Measurements from ENCODE around the gene TSPEAR. TPM values are rescaled to one million over a fixed set of nuclear protein-coding genes. Genes with fewer than 3 reads are reported as not detected.
"Not testable (repeated sequence)": the region's sequence is repeated elsewhere in the genome, so short reads cannot be mapped to it uniquely, and the experiment has no call there.

Gene TSPEAR
- total and polyA plus RNA-seq, 2 donors (not counting 1 experiment from before 2014, with no cell fraction given), result not detected

GRCh38 chr21:44639331-44639655 lies 72.1 kb downstream of the TSPEAR start:
- no peak overlapping the region for H3K9ac ChIP-seq (ENCODE audit: insufficient read depth, low read length)
- TF ChIP-seq CTCF (conservative IDR thresholded peaks at IDR 0.05 in 1 of 2, IDR thresholded peaks at IDR 0.05 in 1 of 2; ENCODE audit: low read depth in 1 of 2, low read length in 2 of 2) (no peak), EZH2 (IDR thresholded peaks at IDR 0.05; ENCODE audit: low read length, missing control alignments) (no peak)
- H4K20me1 ChIP-seq (ENCODE audit: control insufficient read depth, extremely low read depth, insufficient read depth, low read length), result no peaks in the 10 kb centered on the region
- H3K79me2 ChIP-seq (ENCODE audit: control insufficient read depth, insufficient read depth, low read length), result no peaks in the 10 kb centered on the region
- H2AFZ ChIP-seq (ENCODE audit: low read length), result no peak overlapping the region
- H3K4me2 ChIP-seq (ENCODE audit: extremely low read depth, insufficient read depth, low read length), result no peak overlapping the region
- no peaks in the 10 kb centered on the region for H3K27me3 ChIP-seq (ENCODE audit: control insufficient read depth, insufficient read depth, low read length)
- no peaks in the 10 kb centered on the region for H3K9me3 ChIP-seq (ENCODE audit: control insufficient read depth, insufficient read depth, low read depth, low read length)
- no peak for DNase-seq (ENCODE audit: low read depth in 2 of 2)
- no peak overlapping the region for H3K4me3 ChIP-seq (replicated peaks in 1 of 4; ENCODE audit: control extremely low read depth in 1 of 4, insufficient read depth in 1 of 4, low read depth in 3 of 4, low read length in 4 of 4)
- no peak overlapping the region for H3K27ac ChIP-seq (ENCODE audit: insufficient read depth, low read length)
- no peaks in the 10 kb centered on the region for H3K36me3 ChIP-seq (ENCODE audit: control insufficient read depth, insufficient read depth, low read length)
- no peaks in the 10 kb centered on the region for H3K4me1 ChIP-seq (ENCODE audit: control insufficient read depth, extremely low read depth, insufficient read depth, low read length)

GRCh38 chr21:44638506-44639330 lies 72.7 kb downstream of the TSPEAR start:
- not testable (repeated sequence) for H3K36me3 ChIP-seq (ENCODE audit: control insufficient read depth, insufficient read depth, low read length); DNase-seq (ENCODE audit: low read depth in 2 of 2); H3K27me3 ChIP-seq (ENCODE audit: control insufficient read depth, insufficient read depth, low read length); H3K4me1 ChIP-seq (ENCODE audit: control insufficient read depth, extremely low read depth, insufficient read depth, low read length); H3K79me2 ChIP-seq (ENCODE audit: control insufficient read depth, insufficient read depth, low read length); H3K9me3 ChIP-seq (ENCODE audit: control insufficient read depth, insufficient read depth, low read depth, low read length); H2AFZ ChIP-seq (ENCODE audit: low read length); H3K27ac ChIP-seq (ENCODE audit: insufficient read depth, low read length); H3K9ac ChIP-seq (ENCODE audit: insufficient read depth, low read length); H4K20me1 ChIP-seq (ENCODE audit: control insufficient read depth, extremely low read depth, insufficient read depth, low read length); H3K4me2 ChIP-seq (ENCODE audit: extremely low read depth, insufficient read depth, low read length); H3K4me3 ChIP-seq (replicated peaks in 1 of 4; ENCODE audit: control extremely low read depth in 1 of 4, insufficient read depth in 1 of 4, low read depth in 3 of 4, low read length in 4 of 4)

GRCh38 chr21:44637851-44638348 lies 73.5 kb downstream of the TSPEAR start:
- H3K4me1 ChIP-seq (ENCODE audit: control insufficient read depth, extremely low read depth, insufficient read depth, low read length); H3K4me2 ChIP-seq (ENCODE audit: extremely low read depth, insufficient read depth, low read length); H3K36me3 ChIP-seq (ENCODE audit: control insufficient read depth, insufficient read depth, low read length); H4K20me1 ChIP-seq (ENCODE audit: control insufficient read depth, extremely low read depth, insufficient read depth, low read length); H3K79me2 ChIP-seq (ENCODE audit: control insufficient read depth, insufficient read depth, low read length); H3K9me3 ChIP-seq (ENCODE audit: control insufficient read depth, insufficient read depth, low read depth, low read length); H3K4me3 ChIP-seq (replicated peaks in 1 of 4; ENCODE audit: control extremely low read depth in 1 of 4, insufficient read depth in 1 of 4, low read depth in 3 of 4, low read length in 4 of 4); H3K9ac ChIP-seq (ENCODE audit: insufficient read depth, low read length); DNase-seq (ENCODE audit: low read depth in 2 of 2); H3K27ac ChIP-seq (ENCODE audit: insufficient read depth, low read length); H3K27me3 ChIP-seq (ENCODE audit: control insufficient read depth, insufficient read depth, low read length); H2AFZ ChIP-seq (ENCODE audit: low read length): not testable (repeated sequence)

Data from fibroblast of lung (primary cell).